Esophagus muscularis mucosa (tissue), 4 donors: ENCODE results near the gene ADAM22. TPM values are rescaled to one million over a fixed set of nuclear protein-coding genes. Genes with fewer than 3 reads are reported as not detected.

ENCODE experiments used
- DNase-seq: peaks from one replicate; pipeline ENCODE4 v3.0.0-alpha.2; 2017; ENCODE audit errors: extremely low spot score
- H3K27ac ChIP-seq, 4 donors: fragments of 200-600 bp; sonication (generic); replicated peaks in 1 of 4; 1 replicate in 3 of 4; 2 replicates in 1 of 4; pipeline ENCODE4 v1.5.1; 2016 to 2019; ENCODE audit warnings: mild to moderate bottlenecking in 1 of 4
- H3K27me3 ChIP-seq, 4 donors: fragments of 200-600 bp; sonication (generic); one replicate each; pipeline versions ENCODE4 v1.5.1 to v1.6.0; 2016 to 2019
- H3K36me3 ChIP-seq, 4 donors: fragments of 200-600 bp; sonication (generic); one replicate each; pipeline ENCODE4 v1.5.1; 2016 to 2019
- H3K4me1 ChIP-seq, 4 donors: fragments of 200-600 bp; sonication (generic); one replicate each; pipeline ENCODE4 v1.5.1; 2016 to 2019
- H3K4me3 ChIP-seq, 4 donors: fragments of 200-600 bp; sonication (generic); 1 replicate in 2 of 4; 2 replicates in 2 of 4; pipeline ENCODE4 v1.5.1; 2016 to 2019; ENCODE audit warnings: mild to moderate bottlenecking in 4 of 4, moderate library complexity in 1 of 4
- H3K9me3 ChIP-seq, 4 donors: fragments of 200-600 bp; sonication (generic); 1 replicate in 3 of 4; 2 replicates in 1 of 4; pipeline ENCODE4 v1.5.1; 2016 to 2019
- CTCF ChIP-seq, 3 experiments: fragments of 200-600 bp in 2 of 3; fragments of 450-650 bp in 1 of 3; sonication (generic) in 2 of 3; IDR thresholded peaks; one replicate each; pipeline ENCODE4 v1.5.1; 2017 to 2019; ENCODE audit warnings: antibody characterized with exemption in 3 of 3, mild to moderate bottlenecking in 2 of 3, moderate library complexity in 1 of 3
- EP300 ChIP-seq: sonication (generic); formaldehyde crosslinking; IDR thresholded peaks from one replicate; pipeline ENCODE4 v1.6.1; 2017; ENCODE audit warnings: antibody characterized with exemption
- POLR2A ChIP-seq: fragments of 450-650 bp; IDR thresholded peaks from one replicate; pipeline ENCODE4 v1.6.1; 2017; ENCODE audit warnings: antibody characterized with exemption, moderate library complexity, mild to moderate bottlenecking, low read depth
- POLR2AphosphoS5 ChIP-seq, 2 donors: sonication (generic); formaldehyde crosslinking; IDR thresholded peaks; one replicate each; pipeline ENCODE4 v1.6.1; 2017; ENCODE audit warnings: antibody characterized with exemption in 2 of 2
- WGBS: methylation state at CpG from one replicate; pipeline ENCODE4 v1.1.5; 2018; 5-methylcytosine and 5-hydroxymethylcytosine counted together
- intact Hi-C: fragments of 100-400 bp; cut with DNase I; formaldehyde crosslinking; loops from one replicate; pipeline ENCODE4 v1.15.1; 2023
- total RNA-seq, 4 donors: library from RNA; depleted of rRNA; stranded (reverse); fragments of >200 nt; gene quantifications; one replicate each; pipeline versions ENCODE4 v1.1.0 to v1.2.1, GENCODE V29; 2016

Gene ADAM22
- total RNA-seq, 4 donors from 2014 or later: 1.0 to 3.3 (median 1.9) TPM

- DNase-seq: no peak
- intact Hi-C loops: no loop called here
- TF ChIP-seq POLR2A (no peak), EP300 (no peak), CTCF (IDR thresholded peaks at IDR 0.05) (no peak), POLR2AphosphoS5 (IDR thresholded peaks at IDR 0.05) (no peak)
- H3K4me1 ChIP-seq: peaks cover 5 to 19% (median 13%) of the 10 kb centered on the region in 4 donors
- peaks cover 0 to 2% (median 0%) of the 10 kb centered on the region in 4 donors for H3K9me3 ChIP-seq
- WGBS: 96% methylated on average over 2 of the region's 2 CpGs
- H3K27ac ChIP-seq: no peak overlapping the region
- H3K4me3 ChIP-seq: no peak overlapping the region
- H3K36me3 ChIP-seq: no peaks in the 10 kb centered on the region
- H3K27me3 ChIP-seq: no peaks in the 10 kb centered on the region
Measured at GRCh38 chr7:88223265-88223664, 289.2 kb downstream of the ADAM22 start.

- no peak overlapping the region for H3K27ac ChIP-seq
- peaks cover 0 to 10% (median 4%) of the 10 kb centered on the region in 4 donors for H3K4me1 ChIP-seq
- peaks cover 0 to 6% (median 0%) of the 10 kb centered on the region in 4 donors for H3K9me3 ChIP-seq
- H3K4me3 ChIP-seq: no peak overlapping the region
- H3K27me3 ChIP-seq: no peaks in the 10 kb centered on the region
- H3K36me3 ChIP-seq: no peaks in the 10 kb centered on the region
- WGBS: 57% methylated on average over 2 of the region's 2 CpGs
- intact Hi-C loops: no loop called here
- no peak for DNase-seq
- no peak for TF ChIP-seq POLR2AphosphoS5 (IDR thresholded peaks at IDR 0.05)
- no peak for TF ChIP-seq EP300
- no peak for TF ChIP-seq CTCF (IDR thresholded peaks at IDR 0.05)
- TF ChIP-seq POLR2A: no peak
Measured at GRCh38 chr7:88224601-88225275, 290.7 kb downstream of the ADAM22 start.

- no peaks in the 10 kb centered on the region for H3K27me3 ChIP-seq
- no peak for DNase-seq
- no peak overlapping the region for H3K27ac ChIP-seq
- TF ChIP-seq CTCF (IDR thresholded peaks at IDR 0.05): no peak
- TF ChIP-seq EP300: no peak
- TF ChIP-seq POLR2AphosphoS5 (IDR thresholded peaks at IDR 0.05): no peak
- no peak for TF ChIP-seq POLR2A
- H3K4me3 ChIP-seq: no peak overlapping the region
- H3K36me3 ChIP-seq: no peaks in the 10 kb centered on the region
- peaks cover 0 to 1% (median under 1%) of the 10 kb centered on the region in 4 donors for H3K4me1 ChIP-seq
- H3K9me3 ChIP-seq: peaks cover 0 to 6% (median 0%) of the 10 kb centered on the region in 4 donors
- intact Hi-C loops: no loop called here
- 92% methylated on average over 4 of the region's 4 CpGs for WGBS
Measured at GRCh38 chr7:88226201-88226600, 292.1 kb downstream of the ADAM22 start.

- TF ChIP-seq EP300 (no peak), CTCF (IDR thresholded peaks at IDR 0.05) (no peak), POLR2AphosphoS5 (IDR thresholded peaks at IDR 0.05) (no peak), POLR2A (no peak)
- Histone ChIP-seq H3K27ac (no peak overlapping the region), H3K4me3 (no peak overlapping the region), H3K4me1 (no peaks in the 10 kb centered on the region), H3K36me3 (no peaks in the 10 kb centered on the region), H3K27me3 (no peaks in the 10 kb centered on the region), H3K9me3 (peaks cover 0 to 6% (median 0%) of the 10 kb centered on the region in 4 donors)
- 86% methylated on average over 6 of the region's 6 CpGs for WGBS
- no peak for DNase-seq
- intact Hi-C loops: no loop called here
Measured at GRCh38 chr7:88226886-88227516, 292.9 kb downstream of the ADAM22 start.
